Endodermal cell (in vitro differentiated cells): ENCODE measurements around the gene RGS7. TPM values are rescaled to one million over a fixed set of nuclear protein-coding genes. Genes with fewer than 3 reads are reported as not detected.

ENCODE experiments used
- DNase-seq: peaks from one replicate; pipeline ENCODE4 v3.0.0-alpha.2; 2017
- H3K27ac ChIP-seq: 2 replicates; pipeline ENCODE4 v1.5.1; 2013; ENCODE audit warnings: mild to moderate bottlenecking, low read depth, low read length, moderate library complexity
- H3K27me3 ChIP-seq: 2 replicates; pipeline ENCODE4 v1.6.1; 2013; ENCODE audit warnings: mild to moderate bottlenecking, low read length, moderate library complexity; ENCODE audit not compliant: insufficient read depth, control insufficient read depth, poor library complexity, severe bottlenecking
- H3K36me3 ChIP-seq: 2 replicates; pipeline ENCODE4 v1.7.0; 2013; ENCODE audit warnings: mild to moderate bottlenecking, low read length, moderate library complexity; ENCODE audit not compliant: control insufficient read depth, insufficient read depth
- H3K4me1 ChIP-seq: one replicate; pipeline ENCODE4 v1.7.0; 2013; ENCODE audit warnings: low read length; ENCODE audit not compliant: control insufficient read depth, insufficient read depth
- H3K4me3 ChIP-seq: 2 replicates; pipeline ENCODE4 v1.5.1; 2013; ENCODE audit warnings: mild to moderate bottlenecking, low read length, moderate library complexity
- H3K9ac ChIP-seq: 2 replicates; pipeline ENCODE4 v1.6.1; 2013; ENCODE audit warnings: mild to moderate bottlenecking, low read length, moderate library complexity; ENCODE audit not compliant: poor library complexity, severe bottlenecking; ENCODE audit errors: extremely low read depth
- H3K9me3 ChIP-seq: 2 replicates; pipeline ENCODE4 v1.6.1; 2013; ENCODE audit warnings: mild to moderate bottlenecking, low read length, moderate library complexity; ENCODE audit not compliant: control insufficient read depth
- H3K27ac Mint-ChIP-seq: 2 replicates; pipeline ENCODE4 v1.8.0; 2020; ENCODE audit warnings: mixed read lengths
- H3K27me3 Mint-ChIP-seq: 2 replicates; pipeline ENCODE4 v1.8.0; 2021; ENCODE audit warnings: mild to moderate bottlenecking, mixed read lengths; ENCODE audit not compliant: insufficient read depth
- H3K36me3 Mint-ChIP-seq: 2 replicates; pipeline ENCODE4 v1.8.0; 2020; ENCODE audit warnings: low read depth, mixed read lengths
- H3K4me1 Mint-ChIP-seq: 2 replicates; pipeline ENCODE4 v1.8.0; 2020; ENCODE audit warnings: mixed read lengths
- H3K4me3 Mint-ChIP-seq: 2 replicates; pipeline ENCODE4 v1.8.0; 2020; ENCODE audit warnings: mild to moderate bottlenecking, moderate library complexity, mixed read lengths
- H3K9me3 Mint-ChIP-seq: 2 replicates; pipeline ENCODE4 v1.8.0; 2020; ENCODE audit warnings: mild to moderate bottlenecking, mixed read lengths
- CTCF ChIP-seq: fragments of 200-600 bp; sonication (generic); conservative IDR thresholded peaks from 2 replicates; pipeline ENCODE4 v1.5.0; 2021; ENCODE audit warnings: antibody characterized with exemption, mild to moderate bottlenecking
- WGBS, 2 experiments: methylation state at CpG; one replicate each; pipeline versions ENCODE4 v1.1.5 to v1.1.7; 2013; ENCODE audit warnings: missing lambda C conversion rate in 2 of 2, mixed read lengths in 1 of 2; ENCODE audit not compliant: insufficient coverage in 1 of 2, insufficient read length in 1 of 2; 5-methylcytosine and 5-hydroxymethylcytosine counted together
- total RNA-seq, 2 donors: library from RNA; stranded (reverse); fragmentation: NEBNext Ultra II Directional in 1 of 2; extraction: Animal tissue kit (Norgen Biotek cat#: 25700) in 1 of 2; gene quantifications; 2 replicates in 1 of 2; 3 replicates in 1 of 2; pipeline ENCODE4 v1.2.1, GENCODE V29; 2021

RGS7 gene
- total RNA-seq, 2 donors from 2014 or later = 1.0 to 1.1 TPM

- no peaks in the 10 kb centered on the region for H3K9me3 ChIP-seq
- Mint-ChIP-seq H3K27ac (no peak overlapping the region), H3K4me1 (peaks cover 10% of the 10 kb centered on the region), H3K36me3 (no peaks in the 10 kb centered on the region), H3K9me3 (no peaks in the 10 kb centered on the region), H3K4me3 (no peak overlapping the region), H3K27me3 (no peaks in the 10 kb centered on the region)
- H3K27me3 ChIP-seq = no peaks in the 10 kb centered on the region
- no peak overlapping the region for H3K4me3 ChIP-seq
- 75% methylated on average over 1 of the region's 1 CpG; no CpG with 5 or more reads in 1 of the 2 experiments for WGBS, 2 experiments
- DNase-seq = no peak
- H3K9ac ChIP-seq = no peak overlapping the region
- no peaks in the 10 kb centered on the region for H3K4me1 ChIP-seq
- H3K27ac ChIP-seq = no peak overlapping the region
- TF ChIP-seq CTCF = no peak
- no peaks in the 10 kb centered on the region for H3K36me3 ChIP-seq
Observed at GRCh38 chr1:241114699-241115233, 242.2 kb downstream of the RGS7 start.

GRCh38 chr1:241113557-241113956, 243.4 kb downstream of the RGS7 start:
- Histone ChIP-seq H3K9ac (no peak overlapping the region), H3K36me3 (no peaks in the 10 kb centered on the region), H3K27ac (no peak overlapping the region), H3K9me3 (no peaks in the 10 kb centered on the region), H3K4me1 (no peaks in the 10 kb centered on the region), H3K27me3 (no peaks in the 10 kb centered on the region), H3K4me3 (no peak overlapping the region)
- WGBS, 2 experiments = 91% methylated on average over 5 of the region's 5 CpGs; no CpG with 5 or more reads in 1 of the 2 experiments
- no peak overlapping the region for H3K4me3 Mint-ChIP-seq
- peaks cover 10% of the 10 kb centered on the region for H3K4me1 Mint-ChIP-seq
- H3K27me3 Mint-ChIP-seq = no peaks in the 10 kb centered on the region
- no peak for DNase-seq
- no peaks in the 10 kb centered on the region for H3K9me3 Mint-ChIP-seq
- TF ChIP-seq CTCF = no peak
- no peak overlapping the region for H3K27ac Mint-ChIP-seq
- no peaks in the 10 kb centered on the region for H3K36me3 Mint-ChIP-seq

GRCh38 chr1:241109039-241109438, 248.0 kb downstream of the RGS7 start:
- TF ChIP-seq CTCF = no peak
- H3K27me3 ChIP-seq = no peaks in the 10 kb centered on the region
- Mint-ChIP-seq H3K27me3 (no peaks in the 10 kb centered on the region), H3K27ac (no peak overlapping the region), H3K4me1 (no peaks in the 10 kb centered on the region), H3K9me3 (no peaks in the 10 kb centered on the region), H3K36me3 (no peaks in the 10 kb centered on the region), H3K4me3 (no peak overlapping the region)
- 92 to 98% methylated on average over 5 to 7 of the region's 7 CpGs for WGBS, 2 experiments
- H3K9ac ChIP-seq = no peak overlapping the region
- H3K4me1 ChIP-seq = no peaks in the 10 kb centered on the region
- H3K27ac ChIP-seq = no peak overlapping the region
- no peak for DNase-seq
- no peaks in the 10 kb centered on the region for H3K36me3 ChIP-seq
- no peaks in the 10 kb centered on the region for H3K9me3 ChIP-seq
- H3K4me3 ChIP-seq = no peak overlapping the region
